Stimulated activated CD4-positive, alpha-beta T cell treated with anti-CD3 and anti-CD28 coated beads, Interleukin-15, amount 100 ng/mL, for 1 hour (primary cell): ENCODE results near the gene PSMG2.

Experiments
- DNase-seq, 2 donors: peaks; one replicate each; pipeline ENCODE4 v3.0.0-alpha.2; 2020; ENCODE audit warnings: low read depth in 1 of 2, low spot score in 1 of 2

PSMG2 gene

GRCh38 chr18:12702221-12703095 is at the start of gene PSMG2, which contains the start of gene CEP76:
PSMG2 (plus strand) TSS chr18:12703042; CDS start chr18:12703108, 66 bp downstream.
CEP76 (minus strand) TSS chr18:12702723; CDS start chr18:12702548, 175 bp downstream.
- peak; percentile 72 to 76 for DNase-seq

- DNase-seq: no peak
Observed at GRCh38 chr18:12654971-12655370, 47.9 kb upstream of the PSMG2 start.

GRCh38 chr18:12656605-12656937 is 46.3 kb upstream of the PSMG2 start:
- DNase-seq: no peak

GRCh38 chr18:12656938-12657683 is 45.7 kb upstream of the PSMG2 start:
- DNase-seq: no peak

GRCh38 chr18:12657684-12658425 is 45.0 kb upstream of the PSMG2 start, which contains the start of gene SPIRE1:
SPIRE1 (minus strand) TSS chr18:12658107; CDS start chr18:12657866, 241 bp downstream.
- peak in 1 of 2 donors; percentile 21 for DNase-seq

- no peak for DNase-seq
Observed at GRCh38 chr18:12658426-12659138, 44.3 kb upstream of the PSMG2 start.

GRCh38 chr18:12659904-12660605 is 42.8 kb upstream of the PSMG2 start:
- no peak for DNase-seq

GRCh38 chr18:12668041-12668440 is 34.8 kb upstream of the PSMG2 start:
- DNase-seq: no peak

GRCh38 chr18:12679183-12679786 is 23.6 kb upstream of the PSMG2 start:
- no peak for DNase-seq

GRCh38 chr18:12686100-12686499 is 16.7 kb upstream of the PSMG2 start:
- DNase-seq: no peak

- DNase-seq: no peak
Observed at GRCh38 chr18:12689256-12689850, 13.5 kb upstream of the PSMG2 start.

- DNase-seq: no peak
Observed at GRCh38 chr18:12692206-12692605, 10.6 kb upstream of the PSMG2 start.

GRCh38 chr18:12694032-12694431 is 8.8 kb upstream of the PSMG2 start:
- no peak for DNase-seq

- no peak for DNase-seq
Observed at GRCh38 chr18:12699747-12700146, 3.1 kb upstream of the PSMG2 start.

- no peak for DNase-seq
Observed at GRCh38 chr18:12701161-12701560, 1.7 kb upstream of the PSMG2 start.

GRCh38 chr18:12703096-12703567 is 290 bp downstream of the PSMG2 start:
- DNase-seq: no peak

- no peak for DNase-seq
Observed at GRCh38 chr18:12703664-12704063, 822 bp downstream of the PSMG2 start.

- no peak for DNase-seq
Observed at GRCh38 chr18:12711446-12711845, 8.6 kb downstream of the PSMG2 start.
